Progenitor cell of endocrine pancreas (in vitro differentiated cells): ENCODE data around the gene ADAM19. TPM values are rescaled to one million over a fixed set of nuclear protein-coding genes. Genes with fewer than 3 reads are reported as not detected.

Source experiments
- DNase-seq: peaks from one replicate; pipeline ENCODE4 v3.0.0; 2021; ENCODE audit warnings: low spot score; ENCODE audit not compliant: unreplicated experiment
- H3K27ac Mint-ChIP-seq: 2 replicates; pipeline ENCODE4 v1.8.0; 2021; ENCODE audit warnings: mild to moderate bottlenecking, moderate library complexity, mixed read lengths
- H3K27me3 Mint-ChIP-seq: 2 replicates; pipeline ENCODE4 v1.8.0; 2021; ENCODE audit warnings: mixed read lengths
- H3K36me3 Mint-ChIP-seq: 2 replicates; pipeline ENCODE4 v1.8.0; 2022; ENCODE audit warnings: mixed read lengths; ENCODE audit not compliant: insufficient read depth
- H3K4me1 Mint-ChIP-seq: 2 replicates; pipeline ENCODE4 v1.8.0; 2021; ENCODE audit warnings: low read depth, mixed read lengths
- H3K4me3 Mint-ChIP-seq: 2 replicates; pipeline ENCODE4 v1.8.0; 2021; ENCODE audit warnings: low read depth, mild to moderate bottlenecking, moderate library complexity, mixed read lengths
- H3K9me3 Mint-ChIP-seq: 2 replicates; pipeline ENCODE4 v1.8.0; 2021; ENCODE audit warnings: low read depth, mixed read lengths
- long read RNA-seq: library from polyadenylated mRNA; unstranded; transcript quantifications from one replicate; pipeline ENCODE4 v2.0.0, GENCODE V29; 2020
- total RNA-seq: library from RNA; stranded (reverse); gene quantifications from 2 replicates; pipeline ENCODE4 v1.2.1, GENCODE V29; 2021
- TF ChIP-seq, protein P1 (sequence below): fragments of 200-600 bp; sonication (generic); IDR thresholded peaks from one replicate; pipeline ENCODE4 v1.5.0; 2021; ENCODE audit warnings: antibody characterized with exemption, mild to moderate bottlenecking; ENCODE audit not compliant: unreplicated experiment

ADAM19 gene
- 13.4 and 15.9 TPM in 2 replicates for total RNA-seq
- long read RNA-seq, partial matches to known transcripts, result 4 of 9 reads
- long read RNA-seq, other reads (novel, unspliced or antisense), result 4 of 9 reads

GRCh38 chr5:157575381-157576020, at the start of gene ADAM19:
TSS of gene ADAM19 (minus strand) at chr5:157575775. CDS start at chr5:157575696, 79 bp downstream.
- Mint-ChIP-seq H3K27ac (peak within 1 kb of the TSS; percentile 90), H3K36me3 (no peaks in the 10 kb centered on the region), H3K9me3 (no peaks in the 10 kb centered on the region), H3K27me3 (peaks cover 53% of the 10 kb centered on the region), H3K4me1 (peaks cover 9% of the 10 kb centered on the region), H3K4me3 (peak within 1 kb of the TSS; percentile 86)
- TF ChIP-seq, protein P1, sequence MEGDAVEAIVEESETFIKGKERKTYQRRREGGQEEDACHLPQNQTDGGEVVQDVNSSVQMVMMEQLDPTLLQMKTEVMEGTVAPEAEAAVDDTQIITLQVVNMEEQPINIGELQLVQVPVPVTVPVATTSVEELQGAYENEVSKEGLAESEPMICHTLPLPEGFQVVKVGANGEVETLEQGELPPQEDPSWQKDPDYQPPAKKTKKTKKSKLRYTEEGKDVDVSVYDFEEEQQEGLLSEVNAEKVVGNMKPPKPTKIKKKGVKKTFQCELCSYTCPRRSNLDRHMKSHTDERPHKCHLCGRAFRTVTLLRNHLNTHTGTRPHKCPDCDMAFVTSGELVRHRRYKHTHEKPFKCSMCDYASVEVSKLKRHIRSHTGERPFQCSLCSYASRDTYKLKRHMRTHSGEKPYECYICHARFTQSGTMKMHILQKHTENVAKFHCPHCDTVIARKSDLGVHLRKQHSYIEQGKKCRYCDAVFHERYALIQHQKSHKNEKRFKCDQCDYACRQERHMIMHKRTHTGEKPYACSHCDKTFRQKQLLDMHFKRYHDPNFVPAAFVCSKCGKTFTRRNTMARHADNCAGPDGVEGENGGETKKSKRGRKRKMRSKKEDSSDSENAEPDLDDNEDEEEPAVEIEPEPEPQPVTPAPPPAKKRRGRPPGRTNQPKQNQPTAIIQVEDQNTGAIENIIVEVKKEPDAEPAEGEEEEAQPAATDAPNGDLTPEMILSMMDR, result peak; percentile 26
- peak; percentile 55 for DNase-seq

DNA sequence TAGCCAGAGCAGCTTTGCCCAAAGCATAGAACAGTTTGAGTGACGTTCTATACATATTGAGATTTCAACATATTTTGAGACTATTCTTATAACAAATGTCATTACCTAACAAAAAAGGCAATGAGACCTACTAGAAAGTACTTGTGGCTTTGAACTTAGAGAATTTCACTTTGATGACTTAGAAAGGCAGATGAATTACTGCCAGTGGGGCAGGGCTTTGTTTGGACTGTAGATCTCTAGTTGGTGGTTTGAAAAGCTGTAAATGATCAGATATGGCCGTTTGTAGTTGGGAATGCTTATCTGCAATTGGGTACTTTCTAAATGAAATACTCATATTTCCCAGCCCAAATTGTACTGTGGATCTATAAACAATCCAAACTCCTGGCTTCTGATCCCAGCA, 48.6 kb upstream of the ADAM19 start:
- no peak for DNase-seq
- Mint-ChIP-seq H3K9me3 (peaks cover 4% of the 10 kb centered on the region), H3K27ac (no peak overlapping the region), H3K27me3 (no peaks in the 10 kb centered on the region), H3K4me3 (no peak overlapping the region), H3K4me1 (peaks cover 3% of the 10 kb centered on the region), H3K36me3 (no peaks in the 10 kb centered on the region)
- TF ChIP-seq, protein P1, result no peak

DNA sequence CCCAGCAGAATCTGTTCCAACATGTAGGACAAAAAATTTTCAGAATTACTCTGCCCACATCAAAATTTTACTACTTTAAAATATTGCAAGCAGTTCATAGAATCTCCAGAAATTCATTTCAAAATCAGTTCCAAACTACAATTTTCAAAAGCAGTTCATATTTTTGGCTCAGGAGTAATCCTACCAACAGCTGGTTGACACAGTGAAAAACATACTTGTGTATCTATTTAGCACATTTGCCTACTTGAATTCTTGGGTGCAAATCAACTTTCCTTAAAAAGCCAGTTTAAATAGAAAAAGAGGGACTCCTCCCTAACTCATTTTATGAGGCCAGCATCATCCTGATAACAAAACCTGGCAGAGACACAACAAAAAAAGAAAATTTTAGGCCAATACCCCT, 45.2 kb upstream of the ADAM19 start:
- H3K36me3 Mint-ChIP-seq, result no peaks in the 10 kb centered on the region
- H3K27ac Mint-ChIP-seq, result no peak overlapping the region
- TF ChIP-seq, protein P1, result no peak
- DNase-seq, result no peak
- no peak overlapping the region for H3K4me3 Mint-ChIP-seq
- no peaks in the 10 kb centered on the region for H3K27me3 Mint-ChIP-seq
- peaks cover 3% of the 10 kb centered on the region for H3K4me1 Mint-ChIP-seq
- H3K9me3 Mint-ChIP-seq, result peaks cover 4% of the 10 kb centered on the region

DNA sequence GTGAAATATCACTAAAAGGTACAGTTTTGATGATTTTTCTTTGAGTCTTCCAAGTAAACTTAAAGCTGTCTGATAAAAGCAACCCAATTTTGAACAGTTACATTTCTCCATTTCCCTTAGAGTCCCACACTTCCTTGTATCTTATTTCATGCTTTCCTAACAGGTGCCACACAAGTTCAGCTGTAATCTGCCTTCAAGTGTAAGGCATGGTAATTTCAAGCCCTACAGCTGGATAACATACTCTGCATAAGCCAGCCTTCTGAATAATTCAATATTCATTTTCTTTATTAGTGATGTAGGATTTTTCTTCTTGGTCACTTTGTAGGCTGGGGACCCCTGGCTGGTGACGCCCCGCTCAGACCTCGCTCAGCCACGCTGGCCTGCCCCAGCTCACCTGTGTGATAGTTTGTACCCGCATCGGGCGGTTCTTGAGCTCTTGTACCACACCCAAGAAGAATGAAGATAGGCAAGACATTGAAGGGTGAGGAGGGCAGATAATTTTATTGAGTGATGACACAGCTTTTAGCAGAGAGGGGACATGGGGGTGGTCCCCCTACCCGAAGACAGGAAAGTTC, 42.7 kb upstream of the ADAM19 start:
- no peaks in the 10 kb centered on the region for H3K36me3 Mint-ChIP-seq
- peaks cover 4% of the 10 kb centered on the region for H3K9me3 Mint-ChIP-seq
- no peak for DNase-seq
- H3K27ac Mint-ChIP-seq, result no peak overlapping the region
- H3K4me3 Mint-ChIP-seq, result no peak overlapping the region
- TF ChIP-seq, protein P1, result no peak
- peaks cover 2% of the 10 kb centered on the region for H3K4me1 Mint-ChIP-seq
- no peaks in the 10 kb centered on the region for H3K27me3 Mint-ChIP-seq

- TF ChIP-seq, protein P1, result no peak
- no peak for DNase-seq
- H3K27ac Mint-ChIP-seq, result no peak overlapping the region
- H3K27me3 Mint-ChIP-seq, result no peaks in the 10 kb centered on the region
- no peaks in the 10 kb centered on the region for H3K9me3 Mint-ChIP-seq
- H3K36me3 Mint-ChIP-seq, result no peaks in the 10 kb centered on the region
- H3K4me1 Mint-ChIP-seq, result peaks cover 12% of the 10 kb centered on the region
- no peak overlapping the region for H3K4me3 Mint-ChIP-seq
These were observed 41.2 kb upstream of the ADAM19 start for GRCh38 chr5:157616785-157617184.
